GM19240 (cell line): ENCODE data around the gene MYT1.
"Not testable (repeated sequence)": the region's sequence is repeated elsewhere in the genome, so short reads cannot be mapped to it uniquely, and the experiment has no call there.

Experiments
- DNase-seq: peaks from one replicate; pipeline ENCODE4 v3.0.0; 2011; ENCODE audit warnings: low spot score; ENCODE audit not compliant: insufficient read length

The MYT1 gene

GRCh38 chr20:64264091-64264490 lies 99.8 kb downstream of the MYT1 start:
- no peak for DNase-seq

- no peak for DNase-seq
These were observed 100.9 kb downstream of the MYT1 start for GRCh38 chr20:64265201-64265600.

- DNase-seq = no peak
These were observed 102.7 kb downstream of the MYT1 start for GRCh38 chr20:64266988-64267387.

GRCh38 chr20:64268174-64268573 lies 103.9 kb downstream of the MYT1 start:
- DNase-seq = no peak

- DNase-seq = no peak
These were observed 105.6 kb downstream of the MYT1 start for GRCh38 chr20:64269604-64270411.

GRCh38 chr20:64271636-64272035 lies 107.4 kb downstream of the MYT1 start:
- no peak for DNase-seq

GRCh38 chr20:64273109-64273508 lies 108.9 kb downstream of the MYT1 start:
- no peak for DNase-seq

GRCh38 chr20:64276817-64277216 lies 112.6 kb downstream of the MYT1 start:
- DNase-seq = no peak

- DNase-seq = no peak
These were observed 113.5 kb downstream of the MYT1 start for GRCh38 chr20:64277571-64278316.

- DNase-seq = no peak
These were observed 114.0 kb downstream of the MYT1 start for GRCh38 chr20:64278317-64278681.

GRCh38 chr20:64279826-64280459 lies 115.7 kb downstream of the MYT1 start:
- no peak for DNase-seq

- DNase-seq = no peak
These were observed 116.2 kb downstream of the MYT1 start for GRCh38 chr20:64280460-64280843.

GRCh38 chr20:64283646-64284045 lies 119.4 kb downstream of the MYT1 start:
- DNase-seq = no peak

- DNase-seq = peak; percentile 19
These were observed 121.6 kb downstream of the MYT1 start for GRCh38 chr20:64285579-64286446.

- DNase-seq = not testable (repeated sequence)
These were observed 122.4 kb downstream of the MYT1 start for GRCh38 chr20:64286447-64287263.

- not testable (repeated sequence) for DNase-seq
These were observed 123.0 kb downstream of the MYT1 start for GRCh38 chr20:64287264-64287590.
